Smooth muscle cell (in vitro differentiated cells): ENCODE data around the gene FAM199X. TPM values are rescaled to one million over a fixed set of nuclear protein-coding genes. Genes with fewer than 3 reads are reported as not detected.

ENCODE experiments used
- DNase-seq: peaks from one replicate; lab custom pipeline; 2025; ENCODE audit not compliant: unreplicated experiment; lab: John Stamatoyannopoulos, UW
- H2AFZ ChIP-seq: fragments of 200-600 bp; sonication (generic); 2 replicates; pipeline ENCODE4 v1.6.0; 2016; ENCODE audit warnings: antibody characterized with exemption, low read depth, mild to moderate bottlenecking
- H3F3A ChIP-seq: fragments of 200-600 bp; sonication (generic); 2 replicates; pipeline ENCODE4 v1.6.0; 2017; ENCODE audit warnings: antibody characterized with exemption, low read depth
- H3K27ac ChIP-seq: fragments of 200-600 bp; sonication (generic); 2 replicates; pipeline ENCODE4 v1.5.1; 2016; ENCODE audit warnings: low read depth, mild to moderate bottlenecking
- H3K27me3 ChIP-seq: fragments of 200-600 bp; sonication (generic); 2 replicates; pipeline ENCODE4 v1.6.1; 2016; ENCODE audit warnings: low read depth, mild to moderate bottlenecking
- H3K36me3 ChIP-seq: fragments of 200-600 bp; sonication (generic); 2 replicates; pipeline ENCODE4 v1.5.1; 2016; ENCODE audit warnings: low read depth
- H3K4me1 ChIP-seq: fragments of 200-600 bp; sonication (generic); 2 replicates; pipeline ENCODE4 v1.5.1; 2016; ENCODE audit warnings: low read depth
- H3K4me2 ChIP-seq: fragments of 200-600 bp; sonication (generic); 2 replicates; pipeline ENCODE4 v1.6.0; 2016; ENCODE audit warnings: mild to moderate bottlenecking
- H3K4me3 ChIP-seq: fragments of 200-600 bp; sonication (generic); 2 replicates; pipeline ENCODE4 v1.5.1; 2016; ENCODE audit warnings: mild to moderate bottlenecking
- H3K79me2 ChIP-seq: fragments of 200-600 bp; sonication (generic); 2 replicates; pipeline ENCODE4 v1.6.0; 2016; ENCODE audit warnings: low read depth, mild to moderate bottlenecking
- H3K9ac ChIP-seq: fragments of 200-600 bp; sonication (generic); 2 replicates; pipeline ENCODE4 v1.6.0; 2016; ENCODE audit warnings: low read depth
- H3K9me3 ChIP-seq: fragments of 200-600 bp; sonication (generic); replicated peaks from 2 replicates; pipeline ENCODE4 v1.5.1; 2016; ENCODE audit warnings: low read depth
- H4K20me1 ChIP-seq: fragments of 200-600 bp; sonication (generic); 2 replicates; pipeline ENCODE4 v1.6.0; 2016; ENCODE audit warnings: low read depth
- WGBS: methylation state at CpG from one replicate; pipeline ENCODE4 v1.1.7; 2016; ENCODE audit warnings: low lambda C conversion rate; 5-methylcytosine and 5-hydroxymethylcytosine counted together
- polyA plus RNA-seq: library from polyadenylated mRNA; unstranded; fragments of >200 nt; fragmentation: Nextera tagmentation; extraction: Ambion mirVana; gene quantifications from 2 replicates; pipeline ENCODE4 v1.2.1, GENCODE V29; 2016
- total RNA-seq: library from RNA; depleted of rRNA; stranded (reverse); fragments of >200 nt; gene quantifications from 2 replicates; pipeline ENCODE4 v1.2.3, GENCODE V29; 2014
- TF ChIP-seq, protein P1 (sequence below): fragments of 200-600 bp; sonication (generic); IDR thresholded peaks from 2 replicates; pipeline ENCODE4 v1.5.1; 2017; ENCODE audit warnings: borderline replicate concordance, mild to moderate bottlenecking, antibody characterized with exemption; ENCODE audit not compliant: insufficient read depth, poor library complexity, severe bottlenecking

FAM199X gene
- total and polyA plus RNA-seq, 2 experiments from 2014 or later: 4.1 to 16.2 TPM

DNA sequence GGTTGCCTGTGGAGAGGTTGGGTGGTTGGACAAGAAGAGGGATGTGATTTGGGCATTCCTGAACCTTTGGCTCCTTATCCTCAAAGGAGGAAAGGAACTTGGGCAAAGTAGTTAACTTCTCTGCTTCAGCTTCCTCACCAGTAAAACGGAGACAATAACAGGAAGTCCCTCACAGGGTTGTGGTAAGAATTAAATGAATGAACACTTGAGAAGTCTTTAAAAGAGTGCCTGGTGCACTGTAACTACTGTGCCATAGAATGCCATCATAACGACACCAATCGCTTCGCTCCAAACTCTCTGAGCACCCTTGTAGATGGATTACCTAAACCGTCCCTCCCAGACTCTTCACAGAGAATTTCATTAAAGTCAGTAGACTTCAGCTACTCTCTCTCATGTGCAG is 43.4 kb upstream of the FAM199X start:
- 78% methylated on average over 5 of the region's 5 CpGs for WGBS
- Histone ChIP-seq H4K20me1 (no peaks in the 10 kb centered on the region), H3F3A (no peaks in the 10 kb centered on the region), H3K4me2 (no peak overlapping the region), H3K27ac (no peak overlapping the region), H3K4me3 (no peak overlapping the region), H3K4me1 (no peaks in the 10 kb centered on the region), H2AFZ (no peak overlapping the region), H3K79me2 (no peaks in the 10 kb centered on the region), H3K36me3 (no peaks in the 10 kb centered on the region), H3K27me3 (no peaks in the 10 kb centered on the region), H3K9ac (no peak overlapping the region), H3K9me3 (no peaks in the 10 kb centered on the region)
- TF ChIP-seq, protein P1, sequence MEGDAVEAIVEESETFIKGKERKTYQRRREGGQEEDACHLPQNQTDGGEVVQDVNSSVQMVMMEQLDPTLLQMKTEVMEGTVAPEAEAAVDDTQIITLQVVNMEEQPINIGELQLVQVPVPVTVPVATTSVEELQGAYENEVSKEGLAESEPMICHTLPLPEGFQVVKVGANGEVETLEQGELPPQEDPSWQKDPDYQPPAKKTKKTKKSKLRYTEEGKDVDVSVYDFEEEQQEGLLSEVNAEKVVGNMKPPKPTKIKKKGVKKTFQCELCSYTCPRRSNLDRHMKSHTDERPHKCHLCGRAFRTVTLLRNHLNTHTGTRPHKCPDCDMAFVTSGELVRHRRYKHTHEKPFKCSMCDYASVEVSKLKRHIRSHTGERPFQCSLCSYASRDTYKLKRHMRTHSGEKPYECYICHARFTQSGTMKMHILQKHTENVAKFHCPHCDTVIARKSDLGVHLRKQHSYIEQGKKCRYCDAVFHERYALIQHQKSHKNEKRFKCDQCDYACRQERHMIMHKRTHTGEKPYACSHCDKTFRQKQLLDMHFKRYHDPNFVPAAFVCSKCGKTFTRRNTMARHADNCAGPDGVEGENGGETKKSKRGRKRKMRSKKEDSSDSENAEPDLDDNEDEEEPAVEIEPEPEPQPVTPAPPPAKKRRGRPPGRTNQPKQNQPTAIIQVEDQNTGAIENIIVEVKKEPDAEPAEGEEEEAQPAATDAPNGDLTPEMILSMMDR: no peak
- no peak for DNase-seq

DNA sequence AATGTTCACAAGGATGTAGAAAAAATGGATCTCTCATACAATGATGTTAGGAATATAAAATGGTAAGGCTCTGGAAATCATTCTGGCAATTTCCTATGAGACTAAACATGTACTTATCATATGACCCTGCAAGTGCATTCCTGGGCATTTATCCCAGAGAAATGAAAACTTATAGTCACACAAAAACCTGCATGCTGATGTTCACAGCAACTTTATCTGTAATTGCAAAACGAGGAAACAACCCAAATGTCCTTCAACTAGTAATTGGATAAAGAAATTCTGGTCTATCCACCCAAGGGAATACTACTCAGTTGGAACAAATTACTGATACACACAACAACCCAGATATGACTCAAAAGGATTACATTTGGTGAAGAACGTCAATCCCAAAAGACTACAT is 39.4 kb upstream of the FAM199X start:
- DNase-seq: no peak
- Histone ChIP-seq H3K36me3 (no peaks in the 10 kb centered on the region), H3K4me2 (no peak overlapping the region), H3K9ac (no peak overlapping the region), H4K20me1 (no peaks in the 10 kb centered on the region), H3K27me3 (no peaks in the 10 kb centered on the region), H3K4me1 (no peaks in the 10 kb centered on the region), H3K27ac (no peak overlapping the region), H3F3A (no peaks in the 10 kb centered on the region), H3K79me2 (no peaks in the 10 kb centered on the region), H3K9me3 (no peaks in the 10 kb centered on the region), H3K4me3 (no peak overlapping the region), H2AFZ (no peak overlapping the region)
- TF ChIP-seq, protein P1: no peak
- 72% methylated on average over 2 of the region's 2 CpGs for WGBS

DNA sequence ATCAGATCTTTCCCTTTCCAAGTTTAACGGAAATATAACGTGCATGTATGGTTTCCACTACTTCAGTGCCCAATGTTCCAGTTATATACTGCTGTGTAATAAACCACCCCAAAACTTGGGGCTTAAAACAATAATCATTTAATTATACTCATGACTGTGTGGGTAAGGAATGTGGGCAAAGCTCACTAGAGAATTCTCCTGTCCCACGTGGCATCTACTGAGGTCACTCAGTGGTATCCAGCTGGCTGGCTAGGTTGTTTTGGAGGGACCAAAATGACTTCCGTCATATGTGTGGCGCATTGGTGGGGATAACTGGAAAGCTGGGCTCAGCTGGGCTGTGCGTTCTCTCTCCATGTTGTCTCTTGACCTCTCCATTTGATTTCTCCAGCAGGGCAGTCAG is 35.4 kb upstream of the FAM199X start:
- Histone ChIP-seq H3K9ac (no peak overlapping the region), H3K9me3 (no peaks in the 10 kb centered on the region), H3K27me3 (no peaks in the 10 kb centered on the region), H3K4me3 (no peak overlapping the region), H3K4me2 (no peak overlapping the region), H3K27ac (no peak overlapping the region), H3K4me1 (no peaks in the 10 kb centered on the region), H4K20me1 (no peaks in the 10 kb centered on the region), H3K36me3 (no peaks in the 10 kb centered on the region), H3F3A (no peaks in the 10 kb centered on the region), H2AFZ (no peak overlapping the region), H3K79me2 (no peaks in the 10 kb centered on the region)
- no peak for DNase-seq
- WGBS: 77% methylated on average over 6 of the region's 6 CpGs
- TF ChIP-seq, protein P1: no peak

DNA sequence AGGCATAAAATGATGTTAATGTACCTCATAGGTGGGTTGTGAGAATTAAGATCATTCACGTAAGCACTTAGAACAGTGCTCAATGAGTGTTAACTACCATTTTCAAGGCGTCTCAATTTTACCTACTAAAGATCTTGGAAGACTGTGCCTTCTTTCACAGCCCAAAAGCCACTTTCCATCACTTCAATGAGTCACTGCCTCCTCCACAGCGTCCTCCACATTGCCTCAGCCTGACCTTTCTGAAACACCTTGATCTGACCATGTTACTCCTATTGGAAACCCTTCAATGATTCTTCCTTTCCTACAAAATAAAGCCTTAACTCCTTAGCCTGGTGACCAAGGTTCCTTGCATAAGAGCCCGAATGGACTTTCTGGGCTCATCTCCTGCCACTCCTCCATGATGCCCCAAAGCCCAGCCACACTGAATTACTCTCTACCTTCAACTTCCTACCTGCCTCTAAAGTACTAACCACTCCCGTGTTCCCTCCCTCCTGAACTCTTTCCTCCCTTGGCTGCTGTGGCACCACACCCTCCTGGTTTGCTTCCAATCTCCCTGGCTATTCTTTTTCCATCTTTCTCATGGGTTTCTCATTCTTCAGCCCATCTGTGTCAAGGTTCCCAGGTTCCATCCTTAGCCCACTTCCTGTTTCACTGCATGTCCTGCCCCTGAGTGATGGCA is 31.5 kb upstream of the FAM199X start:
- no peak overlapping the region for H3K4me3 ChIP-seq
- no peak overlapping the region for H2AFZ ChIP-seq
- no peak overlapping the region for H3K27ac ChIP-seq
- no peaks in the 10 kb centered on the region for H3K27me3 ChIP-seq
- H3K36me3 ChIP-seq: no peaks in the 10 kb centered on the region
- TF ChIP-seq, protein P1: no peak
- no peak overlapping the region for H3K4me2 ChIP-seq
- H3F3A ChIP-seq: no peaks in the 10 kb centered on the region
- no peaks in the 10 kb centered on the region for H3K9me3 ChIP-seq
- 60% methylated on average over 5 of the region's 5 CpGs for WGBS
- no peak overlapping the region for H3K9ac ChIP-seq
- no peaks in the 10 kb centered on the region for H4K20me1 ChIP-seq
- H3K4me1 ChIP-seq: no peaks in the 10 kb centered on the region
- no peak for DNase-seq
- no peaks in the 10 kb centered on the region for H3K79me2 ChIP-seq
